Measurements from ENCODE around the gene DCX. TPM values are rescaled to one million over a fixed set of nuclear protein-coding genes. Genes with fewer than 3 reads are reported as not detected.

The DCX gene
- not detected for polyA plus RNA-seq (2012; ENCODE audit: low read depth, missing spikeins)

- TF ChIP-seq POLR2A (IDR thresholded peaks at IDR 0.05; ENCODE audit: low read depth, low read length): no peak
- no peak for TF ChIP-seq TAF1 (IDR thresholded peaks at IDR 0.05; ENCODE audit: low read depth, low read length)
- TF ChIP-seq POLR2AphosphoS5 (IDR thresholded peaks at IDR 0.05; ENCODE audit: low read depth, low read length): no peak
- no peak for TF ChIP-seq POU2F2 (IDR thresholded peaks at IDR 0.05; ENCODE audit: low read depth, low read length)
- no peak for TF ChIP-seq PAX5 (IDR thresholded peaks at IDR 0.05; ENCODE audit: insufficient read depth, low read length, severe bottlenecking)
- TF ChIP-seq SPI1 (IDR thresholded peaks at IDR 0.05; ENCODE audit: low read depth, low read length): no peak
- FAIRE-seq: no peak
- DNase-seq (ENCODE audit: insufficient read length, low spot score): no peak
Observed at GRCh38 chrX:111411983-111412382, at the start of gene DCX. Gene DCX (minus strand): TSS chrX:111412192. CDS start chrX:111410398, 1,794 bp downstream.

GRCh38 chrX:111460607-111461006 lies 48.6 kb upstream of the DCX start:
- no peak for DNase-seq (ENCODE audit: insufficient read length, low spot score)
- TF ChIP-seq POLR2AphosphoS5 (IDR thresholded peaks at IDR 0.05; ENCODE audit: low read depth, low read length) (no peak), TAF1 (IDR thresholded peaks at IDR 0.05; ENCODE audit: low read depth, low read length) (no peak), POU2F2 (IDR thresholded peaks at IDR 0.05; ENCODE audit: low read depth, low read length) (no peak), PAX5 (IDR thresholded peaks at IDR 0.05; ENCODE audit: insufficient read depth, low read length, severe bottlenecking) (no peak), SPI1 (IDR thresholded peaks at IDR 0.05; ENCODE audit: low read depth, low read length) (no peak), POLR2A (IDR thresholded peaks at IDR 0.05; ENCODE audit: low read depth, low read length) (no peak)
- no peak for FAIRE-seq

- TF ChIP-seq PAX5 (IDR thresholded peaks at IDR 0.05; ENCODE audit: insufficient read depth, low read length, severe bottlenecking) (no peak), SPI1 (IDR thresholded peaks at IDR 0.05; ENCODE audit: low read depth, low read length) (no peak), POU2F2 (IDR thresholded peaks at IDR 0.05; ENCODE audit: low read depth, low read length) (no peak), POLR2A (IDR thresholded peaks at IDR 0.05; ENCODE audit: low read depth, low read length) (no peak), TAF1 (IDR thresholded peaks at IDR 0.05; ENCODE audit: low read depth, low read length) (no peak), POLR2AphosphoS5 (IDR thresholded peaks at IDR 0.05; ENCODE audit: low read depth, low read length) (no peak)
- no peak for DNase-seq (ENCODE audit: insufficient read length, low spot score)
- no peak for FAIRE-seq
Observed at GRCh38 chrX:111447298-111447697, 35.3 kb upstream of the DCX start.

DNA sequence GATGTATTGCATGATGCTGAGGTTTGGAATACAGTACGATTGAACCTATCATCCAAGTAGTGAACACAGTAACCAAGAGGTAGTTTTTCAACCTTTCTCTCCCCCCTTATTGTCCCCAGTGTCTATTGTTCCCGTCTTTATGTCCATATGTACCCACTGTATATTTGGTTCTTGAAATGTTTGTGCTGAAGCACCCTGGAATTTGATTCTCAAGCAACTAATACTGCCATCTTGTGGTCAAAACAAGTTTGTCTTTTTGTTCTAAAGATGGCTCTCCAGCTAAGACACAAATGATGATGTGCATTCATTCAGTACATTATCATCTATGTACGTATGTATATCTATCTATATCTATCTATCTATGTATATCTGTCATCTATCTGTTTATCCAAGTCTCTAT lies 33.5 kb upstream of the DCX start:
- DNase-seq (ENCODE audit: insufficient read length, low spot score) (no peak), FAIRE-seq (peak; percentile 89)
- TF ChIP-seq POLR2AphosphoS5 (IDR thresholded peaks at IDR 0.05; ENCODE audit: low read depth, low read length) (no peak), TAF1 (IDR thresholded peaks at IDR 0.05; ENCODE audit: low read depth, low read length) (no peak), POLR2A (IDR thresholded peaks at IDR 0.05; ENCODE audit: low read depth, low read length) (no peak), POU2F2 (IDR thresholded peaks at IDR 0.05; ENCODE audit: low read depth, low read length) (no peak), PAX5 (IDR thresholded peaks at IDR 0.05; ENCODE audit: insufficient read depth, low read length, severe bottlenecking) (no peak), SPI1 (IDR thresholded peaks at IDR 0.05; ENCODE audit: low read depth, low read length) (no peak)

- no peak for TF ChIP-seq PAX5 (IDR thresholded peaks at IDR 0.05; ENCODE audit: insufficient read depth, low read length, severe bottlenecking)
- TF ChIP-seq POU2F2 (IDR thresholded peaks at IDR 0.05; ENCODE audit: low read depth, low read length): no peak
- TF ChIP-seq SPI1 (IDR thresholded peaks at IDR 0.05; ENCODE audit: low read depth, low read length): no peak
- TF ChIP-seq TAF1 (IDR thresholded peaks at IDR 0.05; ENCODE audit: low read depth, low read length): no peak
- TF ChIP-seq POLR2AphosphoS5 (IDR thresholded peaks at IDR 0.05; ENCODE audit: low read depth, low read length): no peak
- no peak for TF ChIP-seq POLR2A (IDR thresholded peaks at IDR 0.05; ENCODE audit: low read depth, low read length)
- FAIRE-seq (no peak), DNase-seq (ENCODE audit: insufficient read length, low spot score) (no peak)
Observed at GRCh38 chrX:111444881-111445280, 32.9 kb upstream of the DCX start.

- FAIRE-seq (no peak), DNase-seq (ENCODE audit: insufficient read length, low spot score) (no peak)
- TF ChIP-seq POU2F2 (IDR thresholded peaks at IDR 0.05; ENCODE audit: low read depth, low read length) (no peak), POLR2A (IDR thresholded peaks at IDR 0.05; ENCODE audit: low read depth, low read length) (no peak), POLR2AphosphoS5 (IDR thresholded peaks at IDR 0.05; ENCODE audit: low read depth, low read length) (no peak), PAX5 (IDR thresholded peaks at IDR 0.05; ENCODE audit: insufficient read depth, low read length, severe bottlenecking) (no peak), SPI1 (IDR thresholded peaks at IDR 0.05; ENCODE audit: low read depth, low read length) (no peak), TAF1 (IDR thresholded peaks at IDR 0.05; ENCODE audit: low read depth, low read length) (no peak)
Observed at GRCh38 chrX:111443946-111444345, 32.0 kb upstream of the DCX start.

DNA sequence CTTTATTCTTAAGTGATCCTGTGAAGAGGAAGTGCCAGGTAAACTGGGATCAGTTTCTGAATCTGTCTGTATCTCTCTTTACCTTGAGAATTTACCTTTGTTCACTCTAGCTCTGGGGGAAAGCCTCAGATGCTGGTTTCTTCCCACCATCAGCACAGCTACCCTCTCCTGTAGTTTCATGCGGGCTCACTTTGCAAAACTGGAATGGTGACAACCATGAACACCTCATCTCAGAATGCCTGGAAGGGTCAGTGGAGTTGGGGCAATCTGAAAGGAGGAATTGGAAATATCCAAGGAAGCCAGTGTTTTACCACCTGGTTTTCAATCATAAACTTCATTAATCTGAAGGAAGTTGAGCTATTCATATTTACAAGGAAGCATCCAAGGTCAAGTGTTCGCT lies 30.8 kb upstream of the DCX start:
- FAIRE-seq (no peak), DNase-seq (ENCODE audit: insufficient read length, low spot score) (no peak)
- TF ChIP-seq TAF1 (IDR thresholded peaks at IDR 0.05; ENCODE audit: low read depth, low read length) (no peak), POLR2A (IDR thresholded peaks at IDR 0.05; ENCODE audit: low read depth, low read length) (no peak), POLR2AphosphoS5 (IDR thresholded peaks at IDR 0.05; ENCODE audit: low read depth, low read length) (no peak), POU2F2 (IDR thresholded peaks at IDR 0.05; ENCODE audit: low read depth, low read length) (no peak), SPI1 (IDR thresholded peaks at IDR 0.05; ENCODE audit: low read depth, low read length) (no peak), PAX5 (IDR thresholded peaks at IDR 0.05; ENCODE audit: insufficient read depth, low read length, severe bottlenecking) (no peak)

DNA sequence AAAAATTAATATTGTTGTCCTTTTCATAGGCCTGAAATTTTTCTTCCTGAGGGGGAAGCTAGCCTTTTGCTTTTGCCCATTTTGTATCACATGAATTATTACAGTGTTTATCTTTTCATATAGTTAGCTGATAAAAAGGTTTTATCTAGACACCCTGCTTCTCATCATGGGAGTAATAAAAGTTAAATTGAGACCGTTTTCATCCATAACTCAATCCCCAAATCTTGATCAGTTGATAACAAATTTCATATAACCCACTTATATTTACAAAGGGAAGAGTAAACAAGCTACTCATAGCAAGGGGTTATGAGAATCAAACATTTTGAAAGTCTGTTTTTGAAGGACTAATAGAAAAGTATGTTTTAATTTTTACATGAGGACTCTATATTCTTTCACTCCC lies 23.5 kb upstream of the DCX start:
- DNase-seq (ENCODE audit: insufficient read length, low spot score) (no peak), FAIRE-seq (no peak)
- no peak for TF ChIP-seq POLR2A (IDR thresholded peaks at IDR 0.05; ENCODE audit: low read depth, low read length)
- no peak for TF ChIP-seq POLR2AphosphoS5 (IDR thresholded peaks at IDR 0.05; ENCODE audit: low read depth, low read length)
- TF ChIP-seq TAF1 (IDR thresholded peaks at IDR 0.05; ENCODE audit: low read depth, low read length): no peak
- TF ChIP-seq POU2F2 (IDR thresholded peaks at IDR 0.05; ENCODE audit: low read depth, low read length): no peak
- TF ChIP-seq PAX5 (IDR thresholded peaks at IDR 0.05; ENCODE audit: insufficient read depth, low read length, severe bottlenecking): no peak
- TF ChIP-seq SPI1 (IDR thresholded peaks at IDR 0.05; ENCODE audit: low read depth, low read length): no peak

DNA sequence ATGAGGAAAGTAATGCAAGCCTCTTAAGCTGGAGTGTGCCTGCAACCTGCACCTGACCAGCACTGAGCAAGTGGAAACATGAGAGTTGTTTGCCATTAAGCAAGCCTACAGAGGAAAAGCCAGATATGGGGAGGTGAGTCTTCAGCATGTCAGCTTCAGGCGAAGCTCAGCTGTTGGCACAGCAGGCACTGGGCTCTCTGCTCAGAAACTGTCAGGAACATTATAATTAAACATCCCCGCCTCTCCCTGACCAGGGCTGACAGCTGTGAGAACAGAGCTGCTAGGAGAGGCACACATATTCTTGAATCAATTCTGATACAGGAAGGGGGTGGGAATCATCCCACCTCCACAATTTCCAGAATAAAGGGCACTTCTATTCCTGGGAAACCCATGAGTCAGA lies 19.0 kb upstream of the DCX start:
- FAIRE-seq (no peak), DNase-seq (ENCODE audit: insufficient read length, low spot score) (no peak)
- TF ChIP-seq POLR2AphosphoS5 (IDR thresholded peaks at IDR 0.05; ENCODE audit: low read depth, low read length) (no peak), TAF1 (IDR thresholded peaks at IDR 0.05; ENCODE audit: low read depth, low read length) (no peak), POU2F2 (IDR thresholded peaks at IDR 0.05; ENCODE audit: low read depth, low read length) (no peak)

GRCh38 chrX:111411557-111411956 lies 435 bp downstream of the DCX start:
- no peak for FAIRE-seq

More at GRCh38 chrX:111411557-111411956, 435 bp downstream of the DCX start:
- no peak for TF ChIP-seq SPI1 (IDR thresholded peaks at IDR 0.05; ENCODE audit: low read depth, low read length)
- TF ChIP-seq PAX5 (IDR thresholded peaks at IDR 0.05; ENCODE audit: insufficient read depth, low read length, severe bottlenecking): no peak
- DNase-seq (ENCODE audit: insufficient read length, low spot score): no peak
